Esophagus squamous epithelium (tissue), 5 donors: ENCODE data around the gene IL10. TPM values are rescaled to one million over a fixed set of nuclear protein-coding genes. Genes with fewer than 3 reads are reported as not detected.

Experiments
- DNase-seq: peaks from one replicate; lab custom pipeline; 2025; lab: John Stamatoyannopoulos, UW
- H3K27ac ChIP-seq, 4 donors: fragments of 200-600 bp; sonication (generic); one replicate each; pipeline ENCODE4 v1.5.1; 2016 to 2019; ENCODE audit warnings: mild to moderate bottlenecking in 1 of 4
- H3K27me3 ChIP-seq, 4 donors: fragments of 200-600 bp; sonication (generic); 1 replicate in 3 of 4; 2 replicates in 1 of 4; pipeline versions ENCODE4 v1.5.1 to v1.6.0; 2017 to 2021; ENCODE audit warnings: antibody characterized with exemption in 1 of 4
- H3K36me3 ChIP-seq, 3 donors: fragments of 200-600 bp; sonication (generic); one replicate each; pipeline ENCODE4 v1.5.1; 2016 to 2019
- H3K4me1 ChIP-seq, 3 donors: fragments of 200-600 bp; sonication (generic); one replicate each; pipeline ENCODE4 v1.5.1; 2017 to 2019
- H3K4me3 ChIP-seq, 4 donors: fragments of 200-600 bp; sonication (generic); 1 replicate in 3 of 4; 2 replicates in 1 of 4; pipeline ENCODE4 v1.5.1; 2016 to 2019; ENCODE audit warnings: mild to moderate bottlenecking in 2 of 4, moderate library complexity in 1 of 4
- H3K9me3 ChIP-seq, 3 donors: fragments of 200-600 bp; sonication (generic); one replicate each; pipeline ENCODE4 v1.5.1; 2016 to 2019
- POLR2A ChIP-seq, 4 donors: fragments of 450-650 bp; IDR thresholded peaks; one replicate each; pipeline ENCODE4 v1.6.1; 2017; ENCODE audit warnings: antibody characterized with exemption in 4 of 4, mild to moderate bottlenecking in 4 of 4, moderate library complexity in 3 of 4
- WGBS, 2 donors: methylation state at CpG; one replicate each; pipeline ENCODE4 v1.1.5; 2018; 5-methylcytosine and 5-hydroxymethylcytosine counted together
- intact Hi-C: fragments of 100-400 bp; cut with DNase I; formaldehyde crosslinking; loops from one replicate; pipeline ENCODE4 v1.15.0; 2022
- total RNA-seq, 4 donors: library from RNA; depleted of rRNA; stranded (reverse); fragments of >200 nt; gene quantifications; one replicate each; pipeline ENCODE4 v1.1.0, GENCODE V29; 2016
- TF ChIP-seq, protein P1 (sequence below), 6 experiments: fragments of 450-650 bp in 4 of 6; fragments of 200-600 bp in 2 of 6; sonication (generic) in 2 of 6; IDR thresholded peaks; one replicate each; pipeline ENCODE4 v1.5.1; 2016 to 2019; ENCODE audit warnings: antibody characterized with exemption in 6 of 6, mild to moderate bottlenecking in 4 of 6, moderate library complexity in 4 of 6
- donor health status: DM: yes; HTN: yes; CAD: no.

Gene IL10
- total RNA-seq, 4 donors from 2014 or later = 0.70 to 2.5 (median 1.5) TPM; not detected in 1

- Histone ChIP-seq H3K4me3 (no peak overlapping the region), H3K36me3 (peaks cover 21 to 76% (median 44%) of the 10 kb centered on the region in 3 donors), H3K9me3 (no peaks in the 10 kb centered on the region), H3K27ac (no peak overlapping the region), H3K27me3 (no peaks in the 10 kb centered on the region), H3K4me1 (peaks cover 0 to 28% (median 0%) of the 10 kb centered on the region in 3 donors)
- intact Hi-C loops = no loop called here
- DNase-seq = no peak
- TF ChIP-seq POLR2A (IDR thresholded peaks at IDR 0.05) = no peak
- TF ChIP-seq, protein P1, sequence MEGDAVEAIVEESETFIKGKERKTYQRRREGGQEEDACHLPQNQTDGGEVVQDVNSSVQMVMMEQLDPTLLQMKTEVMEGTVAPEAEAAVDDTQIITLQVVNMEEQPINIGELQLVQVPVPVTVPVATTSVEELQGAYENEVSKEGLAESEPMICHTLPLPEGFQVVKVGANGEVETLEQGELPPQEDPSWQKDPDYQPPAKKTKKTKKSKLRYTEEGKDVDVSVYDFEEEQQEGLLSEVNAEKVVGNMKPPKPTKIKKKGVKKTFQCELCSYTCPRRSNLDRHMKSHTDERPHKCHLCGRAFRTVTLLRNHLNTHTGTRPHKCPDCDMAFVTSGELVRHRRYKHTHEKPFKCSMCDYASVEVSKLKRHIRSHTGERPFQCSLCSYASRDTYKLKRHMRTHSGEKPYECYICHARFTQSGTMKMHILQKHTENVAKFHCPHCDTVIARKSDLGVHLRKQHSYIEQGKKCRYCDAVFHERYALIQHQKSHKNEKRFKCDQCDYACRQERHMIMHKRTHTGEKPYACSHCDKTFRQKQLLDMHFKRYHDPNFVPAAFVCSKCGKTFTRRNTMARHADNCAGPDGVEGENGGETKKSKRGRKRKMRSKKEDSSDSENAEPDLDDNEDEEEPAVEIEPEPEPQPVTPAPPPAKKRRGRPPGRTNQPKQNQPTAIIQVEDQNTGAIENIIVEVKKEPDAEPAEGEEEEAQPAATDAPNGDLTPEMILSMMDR (IDR thresholded peaks at IDR 0.05) = no peak
- 89 to 90% methylated on average over 8 to 11 of the region's 11 CpGs for WGBS, 2 donors
These were observed 39.8 kb downstream of the IL10 start for GRCh38 chr1:206732508-206732907.

DNA sequence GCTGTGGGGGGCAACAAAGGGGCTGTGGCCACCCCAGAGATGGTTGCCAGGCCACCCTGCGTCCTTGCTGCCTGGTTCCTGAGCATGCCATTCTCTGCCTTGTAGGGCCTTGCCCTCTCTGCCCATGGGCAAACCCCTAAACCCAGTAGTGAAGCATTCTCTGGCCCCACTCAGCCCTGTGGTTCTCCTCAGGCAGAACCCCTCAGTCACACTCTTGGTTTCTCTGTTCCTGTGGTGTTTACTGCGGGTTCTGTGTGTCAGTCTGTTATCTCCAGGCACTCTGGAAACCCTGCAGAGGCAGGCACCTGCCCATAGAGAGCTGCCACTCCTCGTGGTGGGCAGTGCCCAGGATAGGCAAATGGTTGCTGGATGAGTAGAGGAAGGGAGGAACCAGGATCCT, 42.8 kb downstream of the IL10 start:
- intact Hi-C loops = no loop called here

DNA sequence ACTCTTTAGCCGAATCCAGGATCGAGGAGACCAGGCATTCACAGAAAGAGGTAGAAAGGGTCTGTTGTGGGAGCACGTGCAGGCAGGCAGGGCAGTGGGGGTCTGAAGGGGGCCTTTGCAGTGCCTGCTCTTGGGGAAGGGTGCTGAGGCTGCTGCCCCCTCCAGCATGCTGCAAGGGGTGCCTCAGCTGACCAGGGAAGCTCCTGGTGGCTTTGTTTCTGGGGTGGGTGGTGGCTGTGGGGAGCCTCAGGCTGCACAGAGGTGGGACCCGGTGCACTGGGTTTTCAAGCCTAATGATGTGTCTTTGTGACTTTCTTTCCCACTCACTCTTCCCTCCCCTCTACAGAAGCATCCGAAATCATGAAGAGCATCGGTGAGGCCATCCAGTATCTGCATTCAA, 43.2 kb downstream of the IL10 start:
- H3K27me3 ChIP-seq = no peaks in the 10 kb centered on the region
- no peak for DNase-seq
- no peak overlapping the region for H3K4me3 ChIP-seq
- no peak for TF ChIP-seq POLR2A (IDR thresholded peaks at IDR 0.05)
- TF ChIP-seq, protein P1 (IDR thresholded peaks at IDR 0.05) = no peak
- H3K9me3 ChIP-seq = no peaks in the 10 kb centered on the region
- H3K27ac ChIP-seq = no peak overlapping the region
- peaks cover 21 to 56% (median 44%) of the 10 kb centered on the region in 3 donors for H3K36me3 ChIP-seq
- peaks cover 6 to 45% (median 19%) of the 10 kb centered on the region in 3 donors for H3K4me1 ChIP-seq
- 94 to 96% methylated on average over 3 to 6 of the region's 6 CpGs for WGBS, 2 donors
- intact Hi-C loops = no loop called here

More for the DNA sequence above, 42.8 kb downstream of the IL10 start:
- Histone ChIP-seq H3K4me3 (no peak overlapping the region), H3K4me1 (peaks cover 1 to 41% (median 15%) of the 10 kb centered on the region in 3 donors), H3K9me3 (no peaks in the 10 kb centered on the region), H3K36me3 (peaks cover 21 to 61% (median 44%) of the 10 kb centered on the region in 3 donors), H3K27me3 (no peaks in the 10 kb centered on the region), H3K27ac (no peak overlapping the region)
- TF ChIP-seq, protein P1 (IDR thresholded peaks at IDR 0.05) = no peak
- no peak for TF ChIP-seq POLR2A (IDR thresholded peaks at IDR 0.05)
- DNase-seq = no peak
- WGBS, 2 donors = 75 to 100% methylated on average over 1 of the region's 3 CpGs

DNA sequence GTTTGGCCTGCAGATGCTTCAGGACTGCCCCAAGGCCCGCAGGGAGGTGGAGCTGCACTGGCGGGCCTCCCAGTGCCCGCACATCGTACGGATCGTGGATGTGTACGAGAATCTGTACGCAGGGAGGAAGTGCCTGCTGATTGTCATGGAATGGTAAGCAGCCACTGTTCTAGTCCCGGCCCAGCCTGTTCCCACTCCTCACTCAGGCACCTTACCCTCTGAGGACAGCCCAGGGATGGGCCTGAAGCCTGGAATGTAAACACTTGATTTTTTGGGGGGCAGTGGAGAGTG, 43.7 kb downstream of the IL10 start:
- TF ChIP-seq, protein P1 (IDR thresholded peaks at IDR 0.05) = no peak
- TF ChIP-seq POLR2A (IDR thresholded peaks at IDR 0.05) = no peak
- no peaks in the 10 kb centered on the region for H3K9me3 ChIP-seq

DNA sequence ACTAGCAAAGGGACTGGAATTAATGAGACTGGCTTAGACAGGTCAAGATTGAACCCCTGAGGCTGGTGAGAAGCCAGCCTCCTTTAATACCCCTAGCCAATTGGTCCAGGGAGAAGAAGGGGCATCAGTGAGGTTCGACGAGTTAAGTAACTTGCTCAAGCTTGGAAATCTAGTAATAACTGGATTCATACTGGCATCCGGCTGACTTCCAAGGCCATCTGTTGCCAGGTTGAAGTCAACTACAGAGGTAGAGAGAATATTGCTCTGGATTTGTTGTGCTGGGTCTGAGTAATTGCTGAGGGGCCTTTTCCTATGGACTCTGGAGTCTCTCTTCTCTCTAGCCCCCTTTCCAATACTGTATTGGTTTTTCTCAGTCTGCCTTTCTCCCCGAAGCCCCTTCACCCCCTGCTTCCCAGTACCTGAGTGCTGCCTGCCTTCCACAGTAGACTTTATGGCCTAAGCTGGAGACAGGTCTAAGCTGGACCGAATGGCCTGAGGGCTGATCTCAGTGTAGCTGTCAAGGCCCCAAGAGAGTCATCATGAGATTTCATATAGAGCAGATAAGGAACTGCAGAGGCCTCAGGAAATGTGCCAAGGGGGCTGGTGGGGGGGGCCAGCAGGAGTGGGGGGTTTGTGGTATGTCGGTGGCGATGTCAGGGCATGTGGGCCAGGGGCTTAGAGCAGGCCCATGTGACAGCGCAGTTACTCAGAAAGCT, 44.2 kb downstream of the IL10 start:
- Histone ChIP-seq H3K9me3 (no peaks in the 10 kb centered on the region), H3K36me3 (peaks cover 21 to 47% (median 39%) of the 10 kb centered on the region in 3 donors), H3K27me3 (no peaks in the 10 kb centered on the region), H3K4me1 (peaks cover 8 to 54% (median 28%) of the 10 kb centered on the region in 3 donors), H3K4me3 (no peak overlapping the region), H3K27ac (no peak overlapping the region)
- 74 to 79% methylated on average over 7 to 8 of the region's 8 CpGs for WGBS, 2 donors
- intact Hi-C loops = no loop called here
- no peak for DNase-seq
- TF ChIP-seq, protein P1 (IDR thresholded peaks at IDR 0.05) = no peak
- no peak for TF ChIP-seq POLR2A (IDR thresholded peaks at IDR 0.05)

More for the DNA sequence above, 43.7 kb downstream of the IL10 start:
- peaks cover 8 to 49% (median 23%) of the 10 kb centered on the region in 3 donors for H3K4me1 ChIP-seq
- no peak overlapping the region for H3K27ac ChIP-seq
- no peaks in the 10 kb centered on the region for H3K27me3 ChIP-seq
- peaks cover 21 to 52% (median 44%) of the 10 kb centered on the region in 3 donors for H3K36me3 ChIP-seq
- no peak overlapping the region for H3K4me3 ChIP-seq
- intact Hi-C loops = no loop called here
- WGBS, 2 donors = 75 to 91% methylated on average over 4 to 5 of the region's 9 CpGs
- DNase-seq = no peak
